NK-92 (cell line): Measurements from ENCODE around the gene UBAP2.

Experiments
- DNase-seq: peaks from one replicate; lab custom pipeline; 2025; ENCODE audit not compliant: unreplicated experiment; lab: John Stamatoyannopoulos, UW

Gene UBAP2

GRCh38 chr9:33924978-33925797 lies 123.5 kb downstream of the UBAP2 start:
- DNase-seq: no peak

DNA sequence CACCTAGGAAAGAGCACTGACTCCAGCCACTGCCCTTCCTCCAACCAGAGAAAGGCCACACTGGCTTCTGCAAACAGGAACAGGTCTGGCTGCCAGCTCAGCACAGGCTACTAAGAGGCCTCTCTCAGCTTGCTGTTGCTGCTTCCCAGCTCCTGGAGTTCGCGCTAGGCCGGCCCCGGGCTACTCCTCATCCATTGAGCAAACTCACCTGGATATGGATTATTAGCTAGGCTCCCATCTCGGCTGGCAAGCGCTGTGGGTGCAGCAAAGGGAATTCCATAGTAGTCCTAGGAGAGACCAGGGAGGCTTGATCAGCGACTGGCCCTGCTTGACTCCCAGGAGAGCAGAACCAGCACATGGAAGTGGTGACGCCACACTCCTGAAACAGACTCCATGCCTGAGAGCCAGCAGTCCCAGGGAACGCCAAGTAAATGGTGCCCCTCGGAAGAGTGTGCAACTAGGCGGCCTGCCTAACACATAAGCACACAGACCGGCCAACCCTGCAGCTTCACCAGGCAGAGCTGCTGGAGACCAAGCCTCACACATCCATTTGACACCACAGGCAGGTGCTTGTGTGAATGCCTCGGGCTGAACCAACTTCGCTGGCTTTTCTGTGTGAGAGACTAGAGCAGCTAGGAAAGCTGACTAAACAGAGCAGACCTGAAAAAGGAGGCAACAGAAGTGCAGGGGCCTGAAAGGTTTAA lies 124.5 kb downstream of the UBAP2 start:
- no peak for DNase-seq

DNA sequence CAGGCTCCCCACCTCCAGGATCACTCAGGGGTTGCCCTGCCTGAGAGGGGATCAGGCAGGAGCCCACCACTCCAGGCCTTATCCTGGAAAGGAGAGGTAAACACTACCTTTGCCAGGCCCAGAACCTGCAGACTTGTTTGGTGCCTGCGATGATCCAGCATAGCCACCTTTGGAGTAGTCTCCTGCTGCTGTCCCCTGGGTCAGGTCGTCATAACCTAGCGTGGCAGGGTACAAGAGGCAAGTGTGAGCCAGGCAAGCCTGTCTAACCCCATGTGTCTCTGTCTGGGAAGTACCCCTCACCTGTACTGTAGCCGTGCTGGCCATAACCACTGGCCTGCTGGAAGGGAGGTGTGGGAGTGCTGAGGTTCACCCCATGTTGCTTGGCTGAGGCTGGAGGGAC lies 125.6 kb downstream of the UBAP2 start:
- DNase-seq: no peak

- DNase-seq: no peak
These were observed 126.5 kb downstream of the UBAP2 start for GRCh38 chr9:33921967-33922895.

DNA sequence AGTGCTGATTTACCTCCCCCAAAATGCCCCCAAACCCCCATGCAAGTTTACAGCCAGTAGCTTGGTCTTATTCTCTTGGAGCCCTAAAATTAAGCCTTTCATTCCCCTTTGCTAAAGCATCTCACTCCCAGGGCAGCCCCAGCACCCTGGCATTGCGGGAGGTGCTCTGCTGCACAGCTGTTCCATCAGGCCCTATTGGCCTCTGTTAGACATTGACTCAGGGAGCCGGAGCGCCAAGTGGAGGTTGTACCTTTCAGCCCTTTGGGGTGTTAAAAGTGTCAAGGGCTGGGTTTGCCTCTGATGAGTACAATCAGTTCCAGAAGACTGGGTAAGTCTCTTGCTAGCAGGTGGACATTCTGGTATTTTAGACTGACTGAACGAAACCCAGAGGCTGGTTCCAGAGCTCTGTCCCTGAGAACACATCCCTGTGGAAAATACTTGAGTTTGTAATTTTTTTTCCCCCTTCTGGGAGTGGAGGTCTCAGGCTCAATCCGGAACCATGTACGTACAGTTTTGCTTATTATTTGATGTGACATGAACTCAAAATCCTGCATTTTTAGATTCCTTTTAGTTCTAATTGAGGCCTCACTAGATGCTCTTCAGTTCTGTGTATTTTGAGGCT lies 129.3 kb downstream of the UBAP2 start:
- no peak for DNase-seq

DNA sequence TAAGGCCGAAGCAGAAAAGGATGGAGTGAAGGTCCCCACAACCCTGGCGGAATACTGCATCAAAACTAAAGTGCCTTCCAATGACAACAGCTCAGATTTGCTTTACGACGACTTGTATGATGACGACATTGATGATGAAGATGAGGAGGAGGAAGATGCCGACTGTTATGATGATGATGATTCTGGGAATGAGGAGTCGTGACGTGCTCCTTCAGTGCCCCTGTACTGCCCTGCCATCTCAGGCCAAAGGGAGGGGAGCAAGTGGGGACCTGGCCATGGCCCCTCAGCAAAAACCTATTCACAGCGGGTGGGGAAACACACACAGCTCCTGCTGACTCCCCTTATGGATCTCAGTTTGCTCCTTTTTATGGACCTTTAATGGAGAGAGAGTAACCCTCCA lies 131.7 kb downstream of the UBAP2 start:
- no peak for DNase-seq

GRCh38 chr9:33914887-33915628 lies 133.6 kb downstream of the UBAP2 start:
- no peak for DNase-seq

- no peak for DNase-seq
These were observed 135.1 kb downstream of the UBAP2 start for GRCh38 chr9:33913541-33913940.

GRCh38 chr9:33908749-33909148 lies 139.9 kb downstream of the UBAP2 start:
- DNase-seq: no peak

- no peak for DNase-seq
These were observed 140.6 kb downstream of the UBAP2 start for GRCh38 chr9:33908114-33908513.

GRCh38 chr9:33907347-33907746 lies 141.3 kb downstream of the UBAP2 start:
- no peak for DNase-seq

- DNase-seq: no peak
These were observed 141.9 kb downstream of the UBAP2 start for GRCh38 chr9:33906769-33907168.

DNA sequence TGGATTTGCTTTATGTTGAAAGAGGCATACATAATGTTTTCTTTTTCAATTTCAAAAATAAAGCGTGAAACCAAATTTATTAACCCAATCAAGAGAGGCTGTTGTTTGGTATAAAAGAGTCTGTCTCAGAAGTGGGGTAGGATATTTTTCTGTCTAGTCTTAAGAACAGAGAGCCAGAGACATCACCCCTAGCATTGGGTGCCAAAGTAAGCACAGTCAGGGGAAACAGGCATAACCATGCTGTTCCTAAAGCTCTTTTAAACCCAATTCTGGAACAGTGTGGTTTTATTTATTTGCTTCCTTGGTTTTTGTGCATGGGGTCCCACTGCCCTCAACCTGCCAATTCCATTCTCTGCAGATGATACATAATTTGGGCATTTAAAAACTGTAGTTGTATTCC lies 143.6 kb downstream of the UBAP2 start:
- no peak for DNase-seq

DNA sequence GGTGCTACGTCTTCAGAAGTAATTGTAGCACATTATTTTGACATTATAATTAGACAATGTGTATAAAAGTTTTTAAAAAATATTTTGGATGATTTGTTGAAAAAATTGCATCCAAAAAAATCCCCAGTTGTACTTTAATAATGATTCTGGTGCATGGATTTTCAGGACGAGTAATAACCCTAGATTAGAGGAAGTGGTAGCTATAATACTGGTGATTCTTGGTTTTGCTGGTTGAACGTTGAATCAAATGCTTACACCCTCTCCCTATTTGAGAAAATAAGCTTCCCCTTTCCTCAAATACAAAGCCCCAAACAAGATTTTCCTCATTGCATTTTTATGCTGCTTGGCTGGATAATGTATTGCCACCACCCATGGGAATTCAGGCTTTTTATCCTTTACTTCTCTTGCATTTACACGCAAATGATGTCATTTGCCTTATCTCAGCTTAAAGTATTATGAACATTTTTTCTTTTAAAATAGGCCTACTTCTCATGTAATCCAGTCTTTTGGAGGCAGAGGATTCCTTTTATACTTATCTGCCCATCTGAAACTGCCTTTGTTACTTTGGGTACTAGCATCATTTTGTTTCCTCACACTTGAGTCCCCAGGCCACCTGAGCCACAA lies 145.4 kb downstream of the UBAP2 start:
- no peak for DNase-seq

- DNase-seq: no peak
These were observed 154.4 kb downstream of the UBAP2 start for GRCh38 chr9:33894316-33894715.

- DNase-seq: no peak
These were observed 154.8 kb downstream of the UBAP2 start for GRCh38 chr9:33893861-33894260.

GRCh38 chr9:33885948-33886347 lies 162.7 kb downstream of the UBAP2 start:
- DNase-seq: no peak

- no peak for DNase-seq
These were observed 163.6 kb downstream of the UBAP2 start for GRCh38 chr9:33884856-33885701.

DNA sequence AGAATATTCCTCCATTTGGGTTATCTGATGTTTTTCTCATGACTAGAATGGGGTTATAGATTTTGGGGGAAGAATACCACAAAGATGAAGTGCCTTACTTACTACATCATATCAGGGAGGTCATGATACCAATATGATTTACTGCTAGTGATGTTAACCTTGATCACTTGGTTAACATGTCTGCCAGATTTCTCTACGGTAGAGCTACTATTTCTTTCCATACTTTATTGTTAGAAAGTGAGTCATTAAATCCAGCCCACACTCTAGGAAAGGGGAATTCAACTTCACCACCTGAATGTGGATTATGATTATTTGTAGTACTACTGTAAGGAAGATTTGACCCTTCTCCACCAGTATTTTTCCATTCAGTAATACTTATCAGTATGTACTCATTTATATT lies 167.1 kb downstream of the UBAP2 start:
- DNase-seq: no peak
